GM18519 (cell line): ENCODE results near the gene CCNF.

Experiments
- ATAC-seq: cut with Tn5 transposase; IDR thresholded peaks from one replicate; pipeline ENCODE4 v1.9.1; 2021; ENCODE audit warnings: mild to moderate bottlenecking, moderate library complexity; ENCODE audit not compliant: unreplicated experiment, low FRiP score

CCNF gene

GRCh38 chr16:2455081-2455845 lies 26.0 kb downstream of the CCNF start:
- no peak for ATAC-seq

DNA sequence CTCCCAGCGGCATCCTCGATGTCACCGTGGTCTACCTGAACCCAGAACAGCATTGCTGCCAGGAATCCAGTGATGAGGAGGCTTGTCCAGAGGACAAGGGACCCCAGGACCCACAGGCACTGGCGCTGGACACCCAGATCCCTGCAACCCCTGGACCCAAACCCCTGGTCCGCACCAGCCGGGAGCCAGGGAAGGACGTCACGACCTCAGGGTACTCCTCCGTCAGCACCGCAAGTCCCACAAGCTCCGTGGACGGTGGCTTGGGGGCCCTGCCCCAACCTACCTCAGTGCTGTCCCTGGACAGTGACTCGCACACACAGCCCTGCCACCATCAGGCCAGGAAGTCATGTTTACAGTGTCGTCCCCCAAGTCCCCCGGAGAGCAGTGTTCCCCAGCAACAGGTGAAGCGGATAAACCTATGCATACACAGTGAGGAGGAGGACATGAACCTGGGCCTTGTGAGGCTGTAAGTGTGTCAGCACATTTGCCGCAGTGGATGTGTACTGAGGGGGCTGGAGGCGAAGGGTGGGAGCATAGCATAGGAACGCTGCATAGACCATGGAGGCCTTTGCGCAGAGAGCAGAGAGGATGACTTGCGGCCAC lies 27.4 kb downstream of the CCNF start:
- ATAC-seq = no peak

DNA sequence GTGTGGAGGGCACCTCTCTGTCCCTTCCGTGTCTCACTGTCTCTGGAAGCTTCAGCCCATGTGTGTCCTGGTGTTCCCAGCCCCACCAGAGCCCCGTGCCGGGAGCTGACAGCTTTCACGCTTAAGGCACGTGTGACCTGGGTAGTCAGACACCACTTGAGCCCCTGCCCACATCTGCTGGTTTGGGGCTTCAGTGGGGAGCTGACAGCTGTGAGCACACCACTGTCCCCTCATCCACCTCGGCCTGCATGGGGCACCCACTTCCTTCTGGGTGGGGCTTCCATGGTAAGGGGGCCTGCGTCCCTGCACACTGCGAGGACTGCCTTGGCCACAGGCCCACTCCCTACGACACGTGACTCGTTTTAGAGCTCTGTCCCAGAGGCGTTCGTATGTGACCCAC lies 28.0 kb downstream of the CCNF start:
- ATAC-seq = no peak

DNA sequence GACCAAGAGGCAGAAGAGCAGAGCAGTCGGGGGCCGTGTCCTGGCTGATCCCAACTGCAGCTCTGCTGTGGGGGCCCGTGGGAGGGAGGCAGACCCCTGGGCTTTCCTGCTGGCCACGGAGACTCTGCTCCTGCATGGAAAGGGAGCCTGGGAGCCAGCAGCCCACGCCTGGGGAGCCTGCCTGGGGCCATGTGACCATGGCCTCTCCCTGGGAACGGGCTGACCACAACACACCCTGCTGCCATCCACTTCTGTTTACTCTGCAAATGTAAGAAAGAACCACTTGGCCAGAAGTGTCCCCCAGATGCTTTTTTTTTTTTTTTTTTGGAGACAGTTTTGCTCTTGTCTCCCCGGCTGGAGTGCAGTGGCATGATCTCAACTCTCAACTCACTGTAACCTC lies 28.7 kb downstream of the CCNF start:
- no peak for ATAC-seq

GRCh38 chr16:2458887-2459646 lies 29.8 kb downstream of the CCNF start:
- ATAC-seq = no peak

- ATAC-seq = peak; percentile 86
Observed at GRCh38 chr16:2459647-2460390, 30.6 kb downstream of the CCNF start, which contains the start of gene TEDC2. TEDC2 (plus strand) TSS chr16:2460109; CDS start chr16:2460145, 36 bp downstream.

- ATAC-seq = no peak
Observed at GRCh38 chr16:2460391-2460713, 31.1 kb downstream of the CCNF start.

- no peak for ATAC-seq
Observed at GRCh38 chr16:2460916-2461315, 31.7 kb downstream of the CCNF start.

- no peak for ATAC-seq
Observed at GRCh38 chr16:2462031-2462866, 33.0 kb downstream of the CCNF start.

GRCh38 chr16:2464333-2464732 lies 35.1 kb downstream of the CCNF start:
- no peak for ATAC-seq

DNA sequence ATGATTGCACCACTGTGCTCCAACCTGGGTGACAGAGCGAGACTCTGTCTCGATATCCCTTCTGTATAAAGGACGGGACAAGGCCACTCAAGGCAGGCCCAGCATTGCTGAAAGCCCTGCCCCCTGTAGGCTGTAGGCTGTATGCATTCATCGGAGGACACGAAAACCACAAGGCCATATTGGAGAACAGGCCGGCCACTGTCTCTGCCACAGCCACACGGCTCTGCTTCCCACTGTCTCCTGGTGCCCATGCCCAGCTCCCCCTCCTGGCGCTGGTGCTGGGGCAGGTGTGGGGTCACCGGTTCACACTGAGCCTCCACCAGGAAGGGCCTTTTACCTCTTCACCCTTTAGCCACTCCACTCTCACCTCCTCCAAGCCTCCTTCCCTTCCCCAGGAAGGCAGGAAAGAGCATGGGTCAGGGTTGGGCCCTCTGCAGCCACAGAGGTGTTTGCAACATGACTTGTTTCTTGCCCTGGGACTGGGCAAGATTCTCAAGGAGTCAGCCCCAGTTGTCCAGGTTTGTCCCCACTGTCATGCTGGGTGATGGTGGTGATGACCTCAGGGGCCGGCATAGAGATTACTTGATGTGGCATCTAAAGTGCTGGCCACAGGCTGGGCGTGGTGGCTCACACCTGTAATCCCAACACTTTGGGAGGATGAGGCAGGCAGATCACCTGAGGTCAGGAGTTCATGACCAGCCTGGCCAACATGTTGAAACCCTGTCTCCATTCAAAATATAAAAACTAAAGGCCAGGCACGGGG lies 36.6 kb downstream of the CCNF start:
- no peak for ATAC-seq

DNA sequence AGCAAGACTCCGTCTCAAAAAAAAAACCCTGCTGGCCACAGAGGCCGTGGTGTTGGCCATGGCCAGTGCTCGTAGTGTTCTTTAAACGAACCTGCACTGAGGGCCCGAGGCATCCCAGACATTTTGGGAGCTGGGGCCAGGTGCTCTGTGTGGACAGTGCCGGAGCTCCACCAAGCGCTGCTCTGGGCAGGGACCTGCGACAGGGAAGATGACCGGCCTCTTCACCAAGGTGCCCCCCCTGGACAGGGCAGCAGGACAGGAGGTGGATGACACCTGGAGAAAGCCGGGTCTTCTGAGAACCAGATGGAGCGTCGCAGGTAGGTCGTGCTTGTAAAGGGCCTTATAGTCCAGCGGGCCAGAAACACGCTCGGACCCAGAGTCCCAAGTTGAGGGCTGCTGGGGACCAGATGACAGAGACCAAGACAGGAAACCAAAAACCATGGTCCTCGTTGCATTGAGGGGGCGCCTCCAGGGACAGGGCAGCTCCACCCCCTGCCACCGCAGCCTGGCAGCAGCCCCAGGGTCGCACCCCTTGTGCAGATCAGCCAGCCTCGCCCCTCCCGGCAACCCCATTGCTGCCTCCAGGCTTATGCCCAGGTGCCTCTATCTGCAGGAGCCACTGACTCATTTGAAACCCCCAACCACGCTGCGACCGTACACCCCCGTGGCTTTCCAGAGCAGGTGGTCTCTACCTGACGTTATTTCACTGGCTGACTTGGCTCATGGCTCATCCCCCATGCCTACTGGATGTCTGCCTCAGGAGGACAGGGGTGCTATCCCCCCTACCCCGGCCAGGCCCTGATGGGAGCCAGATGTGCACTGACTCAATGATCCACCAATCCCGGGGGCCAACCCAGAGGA lies 37.6 kb downstream of the CCNF start:
- ATAC-seq = no peak

- ATAC-seq = no peak
Observed at GRCh38 chr16:2467528-2468232, 38.4 kb downstream of the CCNF start.

DNA sequence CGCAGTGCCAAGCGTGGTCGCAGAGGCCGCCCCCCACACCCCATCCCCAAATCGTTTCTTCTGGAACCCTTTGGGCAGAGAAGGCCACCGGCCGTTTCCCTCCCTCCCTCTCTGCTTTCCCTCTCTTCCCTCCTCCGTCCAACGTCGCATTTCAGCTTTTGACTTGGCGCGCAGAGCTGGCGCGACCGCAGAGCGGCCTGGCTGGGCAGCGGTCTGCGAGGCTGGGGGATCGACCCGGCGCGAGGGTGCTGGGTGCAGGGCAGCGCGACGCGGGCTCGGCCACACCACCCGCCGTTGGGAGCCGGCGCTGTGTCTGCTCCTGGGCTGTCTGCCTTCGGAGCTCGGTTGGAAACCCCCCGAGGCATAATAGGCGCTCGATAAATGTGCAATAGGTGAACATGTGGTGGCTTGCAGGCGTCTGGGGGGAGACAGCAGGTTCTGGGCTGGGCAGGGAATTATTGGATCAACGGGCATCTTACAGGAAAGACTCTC lies 39.0 kb downstream of the CCNF start:
- ATAC-seq = no peak

DNA sequence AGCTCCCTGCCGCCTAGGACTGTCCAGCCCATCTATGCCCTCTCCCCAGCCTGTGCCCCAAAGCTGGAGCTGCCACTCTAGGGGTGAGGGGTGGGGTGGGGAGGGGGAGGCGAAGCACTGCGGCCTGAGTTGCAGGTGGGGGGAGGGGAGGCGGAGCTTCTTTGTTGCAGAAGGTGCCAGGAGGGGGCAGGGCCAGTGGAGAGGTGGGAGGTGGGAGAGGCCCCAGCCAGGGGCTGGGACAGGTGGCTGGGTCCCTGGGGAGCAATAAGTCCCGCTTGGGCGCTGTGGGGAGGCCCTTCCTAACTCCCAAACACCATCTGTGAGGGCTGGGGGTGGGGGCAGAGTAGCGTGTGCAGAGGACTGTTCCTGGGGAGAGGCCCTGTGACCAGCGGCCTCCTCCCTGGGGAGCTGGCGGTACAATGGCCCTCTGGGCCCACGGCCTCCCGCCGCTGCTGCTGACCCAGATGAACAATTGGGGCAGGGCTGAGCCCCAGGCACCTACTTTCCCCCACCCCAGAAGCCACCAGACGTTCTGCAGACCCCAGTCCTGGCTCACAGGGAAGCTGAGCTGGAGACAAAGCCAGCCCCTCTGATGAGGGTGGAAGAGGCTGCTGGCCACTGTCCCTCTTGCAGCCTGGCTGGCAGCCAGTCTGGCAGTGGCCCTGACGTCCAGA lies 39.6 kb downstream of the CCNF start:
- no peak for ATAC-seq

DNA sequence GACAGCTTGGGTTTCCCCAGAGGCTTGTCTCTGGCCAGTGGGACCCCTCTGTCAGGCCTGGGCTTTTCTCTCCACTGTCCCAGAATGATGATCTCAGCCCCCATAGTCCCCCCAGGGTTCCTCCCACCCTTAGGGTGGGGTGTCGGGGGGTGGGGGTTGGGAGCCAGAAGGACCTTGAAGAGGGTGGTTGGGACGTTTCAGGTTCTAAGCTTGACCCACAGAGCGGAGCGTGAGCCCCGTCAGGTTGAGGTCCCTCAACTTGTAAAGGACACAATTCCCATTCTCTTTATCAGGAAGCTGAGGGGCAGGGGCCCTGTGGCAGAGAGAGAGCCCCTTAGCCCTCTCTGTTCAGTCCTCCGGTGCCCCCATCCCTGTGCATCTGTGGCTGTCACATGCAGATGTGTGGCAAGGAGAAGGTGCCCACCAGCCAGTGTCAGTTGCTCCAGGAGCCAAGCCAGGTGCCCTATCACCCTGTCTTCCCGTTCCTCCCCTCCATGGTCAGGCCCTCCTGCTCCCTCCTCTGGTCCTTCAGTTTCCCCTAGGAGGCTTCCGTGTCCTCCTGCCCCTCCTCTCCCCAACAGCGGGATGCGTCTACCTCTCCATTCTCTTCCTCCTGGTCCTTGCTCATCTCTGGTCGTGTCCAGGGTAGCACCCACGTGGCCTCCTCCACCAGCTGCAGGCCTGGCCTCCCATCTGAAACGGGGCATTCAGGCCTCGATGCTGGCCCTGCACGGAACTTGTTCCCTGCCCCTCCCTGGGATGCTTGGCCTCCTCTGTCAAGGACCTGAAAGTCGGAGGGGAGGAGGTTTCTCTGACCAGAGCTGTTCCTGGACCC lies 40.4 kb downstream of the CCNF start:
- ATAC-seq = no peak
